ENCODE results near the gene SMYD3. TPM values are rescaled to one million over a fixed set of nuclear protein-coding genes. Genes with fewer than 3 reads are reported as not detected.

The SMYD3 gene
- total RNA-seq, 4 donors from 2014 or later, result 12.0 to 15.0 (median 13.2) TPM

DNA sequence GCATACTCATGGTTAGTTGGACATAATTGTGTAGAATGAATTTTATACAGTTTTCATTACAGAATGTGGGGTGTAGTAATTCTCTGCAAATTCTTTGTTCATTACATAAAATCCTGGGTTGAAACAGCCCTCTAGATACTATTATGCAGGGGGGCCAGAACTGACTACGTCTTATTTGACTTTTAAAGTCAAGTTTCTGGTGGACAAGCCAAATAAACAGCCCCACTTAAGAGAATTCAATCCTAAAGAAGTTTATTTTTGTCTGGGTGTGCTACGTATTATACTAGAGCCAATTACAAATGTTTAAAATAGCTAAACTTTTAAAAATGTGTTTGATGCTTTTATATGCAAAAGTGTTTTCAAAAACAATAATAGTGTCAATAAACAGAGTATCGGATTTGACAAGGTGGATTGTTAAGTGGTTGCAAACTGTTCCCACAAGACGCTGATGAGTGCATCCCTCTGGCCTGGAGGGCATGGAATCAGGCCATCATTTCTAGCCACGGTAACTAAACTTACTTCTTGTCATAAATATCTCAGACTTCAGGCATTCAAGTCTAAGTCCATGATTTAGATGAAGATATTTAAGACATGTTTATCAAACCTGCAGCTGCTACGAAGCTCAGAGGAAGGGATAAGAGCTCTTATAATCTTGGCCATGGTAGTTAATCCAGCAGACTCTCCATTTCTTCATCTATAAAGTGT lies 706.0 kb downstream of the SMYD3 start:
- H3K4me3 ChIP-seq, result no peak overlapping the region
- no peaks in the 10 kb centered on the region for H3K9me3 ChIP-seq
- H3K4me1 ChIP-seq, result no peaks in the 10 kb centered on the region
- 67% methylated on average over 6 of the region's 6 CpGs for WGBS
- H3K36me3 ChIP-seq, result no peaks in the 10 kb centered on the region
- no peaks in the 10 kb centered on the region for H3K27me3 ChIP-seq
- no peak for DNase-seq (ENCODE audit: extremely low spot score)
- TF ChIP-seq POLR2AphosphoS5 (IDR thresholded peaks at IDR 0.05) (no peak), POLR2A (IDR thresholded peaks at IDR 0.05; ENCODE audit: low read depth) (no peak), EP300 (IDR thresholded peaks at IDR 0.05) (no peak)
- TF ChIP-seq, protein P1, sequence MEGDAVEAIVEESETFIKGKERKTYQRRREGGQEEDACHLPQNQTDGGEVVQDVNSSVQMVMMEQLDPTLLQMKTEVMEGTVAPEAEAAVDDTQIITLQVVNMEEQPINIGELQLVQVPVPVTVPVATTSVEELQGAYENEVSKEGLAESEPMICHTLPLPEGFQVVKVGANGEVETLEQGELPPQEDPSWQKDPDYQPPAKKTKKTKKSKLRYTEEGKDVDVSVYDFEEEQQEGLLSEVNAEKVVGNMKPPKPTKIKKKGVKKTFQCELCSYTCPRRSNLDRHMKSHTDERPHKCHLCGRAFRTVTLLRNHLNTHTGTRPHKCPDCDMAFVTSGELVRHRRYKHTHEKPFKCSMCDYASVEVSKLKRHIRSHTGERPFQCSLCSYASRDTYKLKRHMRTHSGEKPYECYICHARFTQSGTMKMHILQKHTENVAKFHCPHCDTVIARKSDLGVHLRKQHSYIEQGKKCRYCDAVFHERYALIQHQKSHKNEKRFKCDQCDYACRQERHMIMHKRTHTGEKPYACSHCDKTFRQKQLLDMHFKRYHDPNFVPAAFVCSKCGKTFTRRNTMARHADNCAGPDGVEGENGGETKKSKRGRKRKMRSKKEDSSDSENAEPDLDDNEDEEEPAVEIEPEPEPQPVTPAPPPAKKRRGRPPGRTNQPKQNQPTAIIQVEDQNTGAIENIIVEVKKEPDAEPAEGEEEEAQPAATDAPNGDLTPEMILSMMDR (IDR thresholded peaks at IDR 0.05), result no peak
- intact Hi-C loops (cut with DNase I), result no loop called here
- H3K27ac ChIP-seq (replicated peaks in 1 of 4), result no peak overlapping the region

DNA sequence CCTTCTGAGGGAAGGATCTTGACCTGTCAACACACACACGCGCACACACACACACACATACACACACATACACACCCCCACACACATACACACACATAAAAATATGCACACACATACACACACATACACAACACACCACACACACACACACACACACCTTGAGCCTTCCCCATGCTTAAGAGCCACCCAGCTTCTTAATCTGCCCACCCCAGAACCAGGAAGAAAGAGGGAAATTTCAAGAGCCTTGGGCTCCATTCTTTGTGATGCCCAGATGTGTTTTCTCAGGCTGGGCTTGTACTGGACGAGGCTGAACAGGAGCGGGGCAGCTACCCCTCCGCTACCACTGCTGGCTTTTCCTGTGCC lies 708.7 kb downstream of the SMYD3 start:
- no peaks in the 10 kb centered on the region for H3K27me3 ChIP-seq
- no peaks in the 10 kb centered on the region for H3K36me3 ChIP-seq
- no peak overlapping the region for H3K27ac ChIP-seq (replicated peaks in 1 of 4)
- TF ChIP-seq EP300 (IDR thresholded peaks at IDR 0.05) (no peak), POLR2AphosphoS5 (IDR thresholded peaks at IDR 0.05) (no peak), POLR2A (IDR thresholded peaks at IDR 0.05; ENCODE audit: low read depth) (no peak)
- TF ChIP-seq, protein P1 (IDR thresholded peaks at IDR 0.05), result no peak
- no peaks in the 10 kb centered on the region for H3K9me3 ChIP-seq
- H3K4me1 ChIP-seq, result no peaks in the 10 kb centered on the region
- H3K4me3 ChIP-seq, result no peak overlapping the region
- DNase-seq (ENCODE audit: extremely low spot score), result no peak
- intact Hi-C loops (cut with DNase I), result no loop called here
- WGBS, result 62% methylated on average over 5 of the region's 5 CpGs

DNA sequence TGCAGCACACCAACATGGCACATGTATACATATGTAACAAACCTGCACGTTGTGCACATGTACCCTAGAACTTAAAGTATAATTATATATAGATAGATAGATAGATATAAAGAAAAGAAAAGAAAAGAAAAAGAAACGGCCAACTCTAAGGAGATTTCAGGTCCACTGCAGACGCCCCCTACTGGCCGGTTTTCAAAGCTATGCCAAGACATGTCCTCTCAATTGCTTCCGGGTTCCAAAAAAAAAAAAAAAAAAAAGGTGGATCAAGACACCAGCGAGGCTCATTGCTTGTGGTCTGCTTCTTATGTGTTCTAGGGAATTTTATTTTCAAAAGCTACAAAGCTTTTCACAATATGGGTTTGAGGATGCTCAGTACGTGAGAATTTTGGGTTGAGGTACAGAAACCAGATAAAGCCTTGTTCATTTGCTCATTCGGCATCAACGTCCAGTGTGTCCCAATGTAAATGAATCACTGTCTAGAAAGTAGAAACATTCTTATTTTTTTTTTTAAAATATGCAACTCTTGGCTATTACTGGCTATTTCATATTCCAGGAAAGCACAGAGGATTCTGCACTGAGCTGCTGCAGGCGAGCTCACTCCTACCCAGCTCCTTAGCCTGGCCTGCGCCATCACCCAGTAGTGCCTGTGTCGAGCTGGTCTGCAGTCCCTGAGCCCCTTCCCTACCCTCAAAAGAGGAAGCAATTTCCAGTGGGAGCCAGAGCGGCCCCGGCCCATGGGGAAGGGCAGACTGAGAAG lies 709.3 kb downstream of the SMYD3 start:
- 75% methylated on average over 11 of the region's 14 CpGs for WGBS
- no peaks in the 10 kb centered on the region for H3K27me3 ChIP-seq
- no peak for DNase-seq (ENCODE audit: extremely low spot score)
- no peaks in the 10 kb centered on the region for H3K4me1 ChIP-seq
- TF ChIP-seq, protein P1 (IDR thresholded peaks at IDR 0.05), result no peak
- no peak for TF ChIP-seq POLR2A (IDR thresholded peaks at IDR 0.05; ENCODE audit: low read depth)
- no peak for TF ChIP-seq POLR2AphosphoS5 (IDR thresholded peaks at IDR 0.05)
- TF ChIP-seq EP300 (IDR thresholded peaks at IDR 0.05), result no peak
- H3K4me3 ChIP-seq, result no peak overlapping the region
- no peaks in the 10 kb centered on the region for H3K36me3 ChIP-seq
- no peaks in the 10 kb centered on the region for H3K9me3 ChIP-seq
- no peak overlapping the region for H3K27ac ChIP-seq (replicated peaks in 1 of 4)
- intact Hi-C loops (cut with DNase I), result no loop called here

DNA sequence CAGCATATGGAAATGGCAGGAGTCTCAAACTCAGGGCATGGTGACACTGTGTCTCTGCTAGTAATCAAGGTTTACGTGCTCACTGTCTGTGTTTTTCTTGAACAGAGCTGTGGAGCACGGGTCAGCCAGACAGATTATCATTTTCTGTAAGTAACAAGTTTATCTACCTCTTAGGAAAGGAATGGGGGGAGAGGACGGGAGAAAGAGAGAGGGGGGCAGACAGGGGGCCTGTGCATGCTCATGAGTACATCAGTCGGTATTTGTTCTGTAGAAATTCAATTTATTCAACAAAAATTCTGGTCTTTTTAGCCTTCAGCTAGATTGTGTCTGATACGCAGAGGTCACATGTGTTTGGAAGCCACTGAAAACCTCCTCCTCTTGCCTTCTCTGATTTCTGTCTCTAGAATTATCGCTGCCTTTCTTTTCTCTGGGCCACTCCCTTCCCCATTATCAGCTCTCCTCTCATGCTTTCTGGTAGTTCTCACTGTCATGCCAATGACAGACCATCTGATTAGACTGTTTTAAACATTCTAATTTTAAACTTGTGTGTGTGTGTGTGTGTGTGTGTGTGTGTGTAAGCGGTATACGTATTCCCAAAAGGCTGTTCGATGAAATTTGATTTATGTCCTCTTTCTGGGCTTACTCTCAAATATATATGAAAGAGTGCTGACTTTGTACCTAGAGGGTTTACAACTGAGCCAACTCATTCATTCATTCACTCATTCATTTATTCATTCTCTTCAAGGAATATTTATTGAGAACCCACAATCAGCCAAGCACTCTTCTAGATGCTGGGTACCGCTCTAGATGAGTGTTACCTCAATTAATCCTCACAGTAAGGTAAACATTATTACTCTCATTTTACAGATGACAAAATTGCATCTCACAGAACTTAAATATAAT lies 715.4 kb downstream of the SMYD3 start:
- WGBS, result 74% methylated on average over 10 of the region's 10 CpGs
- TF ChIP-seq, protein P1 (IDR thresholded peaks at IDR 0.05), result no peak
- H3K4me1 ChIP-seq, result no peaks in the 10 kb centered on the region
- no peak for DNase-seq (ENCODE audit: extremely low spot score)
- intact Hi-C loops (cut with DNase I), result no loop called here
- H3K36me3 ChIP-seq, result no peaks in the 10 kb centered on the region
- no peak overlapping the region for H3K4me3 ChIP-seq
- no peaks in the 10 kb centered on the region for H3K27me3 ChIP-seq
- H3K27ac ChIP-seq (replicated peaks in 1 of 4), result no peak overlapping the region
- no peaks in the 10 kb centered on the region for H3K9me3 ChIP-seq
